GM10266 (cell line): ENCODE measurements around the gene DNM3.
"Not testable (repeated sequence)": the region's sequence is repeated elsewhere in the genome, so short reads cannot be mapped to it uniquely, and the experiment has no call there.

ENCODE experiments used
- DNase-seq: peaks from one replicate; pipeline ENCODE4 v3.0.0; 2012; ENCODE audit errors: extremely low spot score
- CTCF ChIP-seq: IDR thresholded peaks from 2 replicates; pipeline ENCODE4 v1.5.1; 2012; ENCODE audit warnings: mild to moderate bottlenecking, low read depth; ENCODE audit not compliant: control insufficient read depth, insufficient read depth; ENCODE audit errors: missing control alignments

Gene DNM3

GRCh38 chr1:172006660-172007059 lies 165.4 kb downstream of the DNM3 start:
- TF ChIP-seq CTCF = no peak
- DNase-seq = no peak

- no peak for TF ChIP-seq CTCF
- DNase-seq = no peak
These were observed 177.5 kb downstream of the DNM3 start for GRCh38 chr1:172018727-172019311.

GRCh38 chr1:172019976-172020375 lies 178.7 kb downstream of the DNM3 start:
- no peak for DNase-seq
- TF ChIP-seq CTCF = no peak

GRCh38 chr1:172024516-172024915 lies 183.2 kb downstream of the DNM3 start:
- DNase-seq = no peak
- TF ChIP-seq CTCF = no peak

- not testable (repeated sequence) for DNase-seq
These were observed 183.8 kb downstream of the DNM3 start for GRCh38 chr1:172024944-172025738.

- no peak for DNase-seq
These were observed 199.2 kb downstream of the DNM3 start for GRCh38 chr1:172040466-172040865.

GRCh38 chr1:172041102-172041501 lies 199.8 kb downstream of the DNM3 start:
- TF ChIP-seq CTCF = no peak
- DNase-seq = no peak

More at GRCh38 chr1:172040466-172040865, 199.2 kb downstream of the DNM3 start:
- TF ChIP-seq CTCF = no peak

- TF ChIP-seq CTCF = no peak
- no peak for DNase-seq
These were observed 200.4 kb downstream of the DNM3 start for GRCh38 chr1:172041742-172042141.
